Stomach smooth muscle (tissue), 2 donors: Measurements from ENCODE around the gene CCNY.

ENCODE experiments used
- H3K27ac ChIP-seq: one replicate; pipeline ENCODE4 v1.7.0; 2013; ENCODE audit warnings: mild to moderate bottlenecking, low read length, inconsistent platforms
- H3K27me3 ChIP-seq, 2 donors: one replicate each; pipeline ENCODE4 v1.7.0; 2013; ENCODE audit warnings: low read length in 2 of 2; ENCODE audit not compliant: insufficient read depth in 2 of 2, control insufficient read depth in 1 of 2
- H3K36me3 ChIP-seq, 2 donors: one replicate each; pipeline ENCODE4 v1.7.0; 2013; ENCODE audit warnings: low read length in 2 of 2; ENCODE audit not compliant: control insufficient read depth in 2 of 2, insufficient read depth in 2 of 2
- H3K4me1 ChIP-seq: one replicate; pipeline ENCODE4 v1.7.0; 2013; ENCODE audit warnings: low read length; ENCODE audit not compliant: control insufficient read depth, insufficient read depth
- H3K4me3 ChIP-seq, 2 donors: one replicate each; pipeline ENCODE4 v1.7.0; 2013; ENCODE audit warnings: low read length in 2 of 2
- H3K9ac ChIP-seq, 2 donors: one replicate each; pipeline ENCODE4 v1.7.0; 2013; ENCODE audit warnings: low read length in 2 of 2, mild to moderate bottlenecking in 1 of 2
- H3K9me3 ChIP-seq, 2 donors: one replicate each; pipeline ENCODE4 v1.7.0; 2013; ENCODE audit warnings: low read length in 2 of 2; ENCODE audit not compliant: control insufficient read depth in 2 of 2
- donor health status: healthy.
- donor health status: Pancreatic carcinoma.

Gene CCNY

GRCh38 chr10:35384265-35384868, 48.1 kb downstream of the CCNY start:
- H3K36me3 ChIP-seq: no peaks in the 10 kb centered on the region
- H3K27me3 ChIP-seq: no peaks in the 10 kb centered on the region
- H3K9ac ChIP-seq: no peak overlapping the region
- peaks cover 2 to 4% of the 10 kb centered on the region in 2 donors for H3K9me3 ChIP-seq
- H3K27ac ChIP-seq: no peak overlapping the region
- H3K4me3 ChIP-seq: no peak overlapping the region
- peaks cover 13% of the 10 kb centered on the region for H3K4me1 ChIP-seq

GRCh38 chr10:35386594-35387174, 50.4 kb downstream of the CCNY start:
- H3K4me3 ChIP-seq: no peak overlapping the region
- H3K9me3 ChIP-seq: peaks cover 2 to 4% of the 10 kb centered on the region in 2 donors
- peaks cover 8% of the 10 kb centered on the region for H3K4me1 ChIP-seq
- no peak overlapping the region for H3K27ac ChIP-seq
- no peak overlapping the region for H3K9ac ChIP-seq
- no peaks in the 10 kb centered on the region for H3K27me3 ChIP-seq
- no peaks in the 10 kb centered on the region for H3K36me3 ChIP-seq

- Histone ChIP-seq H3K9me3 (peaks cover 2 to 4% of the 10 kb centered on the region in 2 donors), H3K9ac (no peak overlapping the region), H3K36me3 (no peaks in the 10 kb centered on the region), H3K4me1 (peaks cover 12% of the 10 kb centered on the region), H3K4me3 (no peak overlapping the region), H3K27ac (no peak overlapping the region), H3K27me3 (no peaks in the 10 kb centered on the region)
These were observed 51.5 kb downstream of the CCNY start for GRCh38 chr10:35387768-35388167.

- Histone ChIP-seq H3K36me3 (no peaks in the 10 kb centered on the region), H3K4me3 (no peak overlapping the region), H3K9ac (no peak overlapping the region), H3K4me1 (peaks cover 12% of the 10 kb centered on the region), H3K27ac (no peak overlapping the region), H3K9me3 (peaks cover 2 to 4% of the 10 kb centered on the region in 2 donors), H3K27me3 (no peaks in the 10 kb centered on the region)
These were observed 51.9 kb downstream of the CCNY start for GRCh38 chr10:35388197-35388596.

GRCh38 chr10:35388682-35389081, 52.4 kb downstream of the CCNY start:
- Histone ChIP-seq H3K4me1 (peaks cover 12% of the 10 kb centered on the region), H3K9ac (no peak overlapping the region), H3K27ac (no peak overlapping the region), H3K36me3 (no peaks in the 10 kb centered on the region), H3K9me3 (peaks cover 2 to 4% of the 10 kb centered on the region in 2 donors), H3K4me3 (no peak overlapping the region), H3K27me3 (no peaks in the 10 kb centered on the region)

- peaks cover 2 to 4% of the 10 kb centered on the region in 2 donors for H3K9me3 ChIP-seq
- H3K4me3 ChIP-seq: no peak overlapping the region
- H3K27ac ChIP-seq: no peak overlapping the region
- H3K27me3 ChIP-seq: no peaks in the 10 kb centered on the region
- H3K9ac ChIP-seq: no peak overlapping the region
- peaks cover 22% of the 10 kb centered on the region for H3K4me1 ChIP-seq
- no peaks in the 10 kb centered on the region for H3K36me3 ChIP-seq
These were observed 54.0 kb downstream of the CCNY start for GRCh38 chr10:35390161-35390840.

GRCh38 chr10:35390843-35391152, 54.5 kb downstream of the CCNY start:
- Histone ChIP-seq H3K27me3 (no peaks in the 10 kb centered on the region), H3K4me3 (no peak overlapping the region), H3K36me3 (no peaks in the 10 kb centered on the region), H3K9ac (no peak overlapping the region), H3K9me3 (peaks cover 2 to 4% of the 10 kb centered on the region in 2 donors), H3K27ac (no peak overlapping the region), H3K4me1 (peaks cover 22% of the 10 kb centered on the region)

- no peak overlapping the region for H3K9ac ChIP-seq
- H3K4me3 ChIP-seq: no peak overlapping the region
- H3K27ac ChIP-seq: no peak overlapping the region
- no peaks in the 10 kb centered on the region for H3K27me3 ChIP-seq
- H3K9me3 ChIP-seq: peaks cover 2 to 4% of the 10 kb centered on the region in 2 donors
- no peaks in the 10 kb centered on the region for H3K36me3 ChIP-seq
- peaks cover 22% of the 10 kb centered on the region for H3K4me1 ChIP-seq
These were observed 55.0 kb downstream of the CCNY start for GRCh38 chr10:35391153-35391953.

GRCh38 chr10:35391954-35392262, 55.6 kb downstream of the CCNY start:
- Histone ChIP-seq H3K27ac (no peak overlapping the region), H3K27me3 (no peaks in the 10 kb centered on the region), H3K4me1 (peaks cover 24% of the 10 kb centered on the region), H3K9ac (no peak overlapping the region), H3K9me3 (peaks cover 2 to 4% of the 10 kb centered on the region in 2 donors), H3K36me3 (no peaks in the 10 kb centered on the region), H3K4me3 (no peak overlapping the region)

- Histone ChIP-seq H3K27me3 (no peaks in the 10 kb centered on the region), H3K4me1 (peaks cover 26% of the 10 kb centered on the region)
These were observed 56.3 kb downstream of the CCNY start for GRCh38 chr10:35392482-35393228.

More at GRCh38 chr10:35392482-35393228, 56.3 kb downstream of the CCNY start:
- H3K9me3 ChIP-seq: peaks cover 2 to 4% of the 10 kb centered on the region in 2 donors
- H3K4me3 ChIP-seq: no peak overlapping the region
- H3K9ac ChIP-seq: no peak overlapping the region
- no peaks in the 10 kb centered on the region for H3K36me3 ChIP-seq
- no peak overlapping the region for H3K27ac ChIP-seq
